Lower leg skin (tissue), 3 donors: Measurements from ENCODE around the gene BIRC6.

ENCODE experiments used
- POLR2A ChIP-seq, 2 donors: fragments of 450-650 bp; IDR thresholded peaks; one replicate each; pipeline ENCODE4 v1.6.1; 2016 to 2017; ENCODE audit warnings: antibody characterized with exemption in 2 of 2, mild to moderate bottlenecking in 1 of 2, moderate library complexity in 1 of 2
- TF ChIP-seq, protein P1 (sequence below), 3 donors: fragments of 450-650 bp; IDR thresholded peaks; one replicate each; pipeline ENCODE4 v1.5.1; 2016; ENCODE audit warnings: antibody characterized with exemption in 3 of 3, mild to moderate bottlenecking in 3 of 3, moderate library complexity in 2 of 3

DNA sequence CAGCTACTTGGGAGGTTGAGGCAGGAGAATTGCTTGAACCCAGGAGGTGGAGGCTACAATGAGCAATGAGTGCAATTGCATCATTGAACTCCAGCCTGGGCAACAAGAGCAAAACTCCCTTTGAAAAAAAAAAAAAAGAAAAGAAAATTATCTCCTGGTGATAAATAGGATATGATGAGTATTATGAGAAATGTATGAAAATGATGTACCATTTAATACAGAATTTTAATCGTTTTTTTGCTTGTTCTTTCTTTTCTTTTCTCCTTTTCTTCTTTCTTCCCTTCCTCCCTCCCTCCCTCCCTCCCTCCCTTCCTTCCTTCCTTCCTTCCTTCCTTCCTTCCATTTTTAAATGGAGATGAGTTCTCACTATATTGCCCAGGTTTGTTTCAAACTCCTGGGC lies 311.4 kb downstream of the BIRC6 start:
- TF ChIP-seq, protein P1, sequence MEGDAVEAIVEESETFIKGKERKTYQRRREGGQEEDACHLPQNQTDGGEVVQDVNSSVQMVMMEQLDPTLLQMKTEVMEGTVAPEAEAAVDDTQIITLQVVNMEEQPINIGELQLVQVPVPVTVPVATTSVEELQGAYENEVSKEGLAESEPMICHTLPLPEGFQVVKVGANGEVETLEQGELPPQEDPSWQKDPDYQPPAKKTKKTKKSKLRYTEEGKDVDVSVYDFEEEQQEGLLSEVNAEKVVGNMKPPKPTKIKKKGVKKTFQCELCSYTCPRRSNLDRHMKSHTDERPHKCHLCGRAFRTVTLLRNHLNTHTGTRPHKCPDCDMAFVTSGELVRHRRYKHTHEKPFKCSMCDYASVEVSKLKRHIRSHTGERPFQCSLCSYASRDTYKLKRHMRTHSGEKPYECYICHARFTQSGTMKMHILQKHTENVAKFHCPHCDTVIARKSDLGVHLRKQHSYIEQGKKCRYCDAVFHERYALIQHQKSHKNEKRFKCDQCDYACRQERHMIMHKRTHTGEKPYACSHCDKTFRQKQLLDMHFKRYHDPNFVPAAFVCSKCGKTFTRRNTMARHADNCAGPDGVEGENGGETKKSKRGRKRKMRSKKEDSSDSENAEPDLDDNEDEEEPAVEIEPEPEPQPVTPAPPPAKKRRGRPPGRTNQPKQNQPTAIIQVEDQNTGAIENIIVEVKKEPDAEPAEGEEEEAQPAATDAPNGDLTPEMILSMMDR (IDR thresholded peaks at IDR 0.05) = no peak
- no peak for TF ChIP-seq POLR2A (IDR thresholded peaks at IDR 0.05)
